ENCODE results near the gene MFSD8. TPM values are rescaled to one million over a fixed set of nuclear protein-coding genes. Genes with fewer than 3 reads are reported as not detected.

MFSD8 gene
- total RNA-seq, 1 experiment from 2014 or later = 17.6 TPM

GRCh38 chr4:127888559-127888958 lies 76.4 kb downstream of the MFSD8 start (continued):
- TF ChIP-seq ZMAT4 (CRISPR knock-in tag; IDR thresholded peaks at IDR 0.05) = no peak
- no peak for TF ChIP-seq ZNF263 (CRISPR knock-in tag; IDR thresholded peaks at IDR 0.05; ENCODE audit: low read depth)
- TF ChIP-seq MAX (CRISPR knock-in tag; IDR thresholded peaks at IDR 0.05) = no peak
- no peak for TF ChIP-seq ESRRA (CRISPR knock-in tag; IDR thresholded peaks at IDR 0.05; ENCODE audit: borderline replicate concordance)
- TF ChIP-seq SMAD4 (CRISPR knock-in tag; IDR thresholded peaks at IDR 0.05) = no peak
- TF ChIP-seq PRDM15 (CRISPR knock-in tag; IDR thresholded peaks at IDR 0.05) = no peak
- no peak for TF ChIP-seq ZBTB43 (CRISPR knock-in tag; IDR thresholded peaks at IDR 0.05)
- TF ChIP-seq, protein P1, sequence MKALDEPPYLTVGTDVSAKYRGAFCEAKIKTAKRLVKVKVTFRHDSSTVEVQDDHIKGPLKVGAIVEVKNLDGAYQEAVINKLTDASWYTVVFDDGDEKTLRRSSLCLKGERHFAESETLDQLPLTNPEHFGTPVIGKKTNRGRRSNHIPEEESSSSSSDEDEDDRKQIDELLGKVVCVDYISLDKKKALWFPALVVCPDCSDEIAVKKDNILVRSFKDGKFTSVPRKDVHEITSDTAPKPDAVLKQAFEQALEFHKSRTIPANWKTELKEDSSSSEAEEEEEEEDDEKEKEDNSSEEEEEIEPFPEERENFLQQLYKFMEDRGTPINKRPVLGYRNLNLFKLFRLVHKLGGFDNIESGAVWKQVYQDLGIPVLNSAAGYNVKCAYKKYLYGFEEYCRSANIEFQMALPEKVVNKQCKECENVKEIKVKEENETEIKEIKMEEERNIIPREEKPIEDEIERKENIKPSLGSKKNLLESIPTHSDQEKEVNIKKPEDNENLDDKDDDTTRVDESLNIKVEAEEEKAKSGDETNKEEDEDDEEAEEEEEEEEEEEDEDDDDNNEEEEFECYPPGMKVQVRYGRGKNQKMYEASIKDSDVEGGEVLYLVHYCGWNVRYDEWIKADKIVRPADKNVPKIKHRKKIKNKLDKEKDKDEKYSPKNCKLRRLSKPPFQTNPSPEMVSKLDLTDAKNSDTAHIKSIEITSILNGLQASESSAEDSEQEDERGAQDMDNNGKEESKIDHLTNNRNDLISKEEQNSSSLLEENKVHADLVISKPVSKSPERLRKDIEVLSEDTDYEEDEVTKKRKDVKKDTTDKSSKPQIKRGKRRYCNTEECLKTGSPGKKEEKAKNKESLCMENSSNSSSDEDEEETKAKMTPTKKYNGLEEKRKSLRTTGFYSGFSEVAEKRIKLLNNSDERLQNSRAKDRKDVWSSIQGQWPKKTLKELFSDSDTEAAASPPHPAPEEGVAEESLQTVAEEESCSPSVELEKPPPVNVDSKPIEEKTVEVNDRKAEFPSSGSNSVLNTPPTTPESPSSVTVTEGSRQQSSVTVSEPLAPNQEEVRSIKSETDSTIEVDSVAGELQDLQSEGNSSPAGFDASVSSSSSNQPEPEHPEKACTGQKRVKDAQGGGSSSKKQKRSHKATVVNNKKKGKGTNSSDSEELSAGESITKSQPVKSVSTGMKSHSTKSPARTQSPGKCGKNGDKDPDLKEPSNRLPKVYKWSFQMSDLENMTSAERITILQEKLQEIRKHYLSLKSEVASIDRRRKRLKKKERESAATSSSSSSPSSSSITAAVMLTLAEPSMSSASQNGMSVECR (CRISPR knock-in tag; IDR thresholded peaks at IDR 0.05; ENCODE audit: borderline replicate concordance) = no peak

DNA sequence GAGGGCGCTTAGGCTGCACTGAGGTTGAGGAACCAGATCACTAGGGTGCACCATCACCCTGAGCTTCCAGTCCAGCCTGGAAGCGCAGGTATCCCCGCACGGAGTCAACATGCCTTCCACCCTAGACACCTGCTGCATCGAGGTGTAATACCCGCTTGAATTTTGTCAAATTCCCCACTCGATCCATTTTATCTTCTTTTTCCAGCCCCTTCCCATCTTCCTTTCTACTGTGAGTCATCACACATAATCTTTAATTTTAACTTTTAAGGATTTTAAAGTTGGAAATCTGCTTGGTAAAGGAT lies 83.5 kb downstream of the MFSD8 start:
- peak overlapping the region; percentile 99 for H3K27ac Mint-ChIP-seq
- POLR2A ChIA-PET = interaction anchor here (0.7 to 2.4 kb wide), 8 partner anchors 14 to 249 kb away, joined by 3 to 37 read pairs (median 5); partner anchors contain the start of genes ABHD18, HSPA4L, INTU and LARP1B
- ATAC-seq (no peak), DNase-seq (ENCODE audit: low spot score) (no peak)
- no peaks in the 10 kb centered on the region for H3K9me3 Mint-ChIP-seq
- peaks cover 41% of the 10 kb centered on the region for H3K36me3 Mint-ChIP-seq
- TF ChIP-seq E2F5 (CRISPR knock-in tag; IDR thresholded peaks at IDR 0.05) (no peak), NFYB (CRISPR knock-in tag; conservative IDR thresholded peaks at IDR 0.05; ENCODE audit: low read depth) (no peak), ZNF671 (CRISPR knock-in tag; IDR thresholded peaks at IDR 0.05) (no peak), ZNF425 (CRISPR knock-in tag; conservative IDR thresholded peaks at IDR 0.05) (0 out of 2 replicates have a peak, but pooled peaks have one; percentile 5), MAX (CRISPR knock-in tag; IDR thresholded peaks at IDR 0.05) (no peak)
- TF ChIP-seq, protein P2, sequence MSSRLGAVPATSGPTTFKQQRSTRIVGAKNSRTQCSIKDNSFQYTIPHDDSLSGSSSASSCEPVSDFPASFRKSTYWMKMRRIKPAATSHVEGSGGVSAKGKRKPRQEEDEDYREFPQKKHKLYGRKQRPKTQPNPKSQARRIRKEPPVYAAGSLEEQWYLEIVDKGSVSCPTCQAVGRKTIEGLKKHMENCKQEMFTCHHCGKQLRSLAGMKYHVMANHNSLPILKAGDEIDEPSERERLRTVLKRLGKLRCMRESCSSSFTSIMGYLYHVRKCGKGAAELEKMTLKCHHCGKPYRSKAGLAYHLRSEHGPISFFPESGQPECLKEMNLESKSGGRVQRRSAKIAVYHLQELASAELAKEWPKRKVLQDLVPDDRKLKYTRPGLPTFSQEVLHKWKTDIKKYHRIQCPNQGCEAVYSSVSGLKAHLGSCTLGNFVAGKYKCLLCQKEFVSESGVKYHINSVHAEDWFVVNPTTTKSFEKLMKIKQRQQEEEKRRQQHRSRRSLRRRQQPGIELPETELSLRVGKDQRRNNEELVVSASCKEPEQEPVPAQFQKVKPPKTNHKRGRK (CRISPR knock-in tag; IDR thresholded peaks at IDR 0.05; ENCODE audit: borderline replicate concordance) = no peak
- peak overlapping the region; percentile 91 for H3K4me3 Mint-ChIP-seq
- peaks cover 12% of the 10 kb centered on the region for H3K4me1 Mint-ChIP-seq
- no peaks in the 10 kb centered on the region for H3K27me3 Mint-ChIP-seq (ENCODE audit: low read depth)
- CTCF ChIA-PET = interaction anchor here (0.6 to 1.6 kb wide), 6 partner anchors 11 to 277 kb away, joined by 3 to 13 read pairs (median 4); partner anchors contain the start of genes ABHD18, HSPA4L and MFSD8

Measured in WTC11 (cell line).